NCI-H1694 treated with DMSO at 0.1 percent for 48 hours (cell line): ENCODE measurements around the gene WDPCP.
"Not testable (repeated sequence)": the region's sequence is repeated elsewhere in the genome, so short reads cannot be mapped to it uniquely, and the experiment has no call there.

Source experiments
- DNase-seq: peaks from one replicate; lab custom pipeline; 2025; lab: John Stamatoyannopoulos, UW

Gene WDPCP

DNA sequence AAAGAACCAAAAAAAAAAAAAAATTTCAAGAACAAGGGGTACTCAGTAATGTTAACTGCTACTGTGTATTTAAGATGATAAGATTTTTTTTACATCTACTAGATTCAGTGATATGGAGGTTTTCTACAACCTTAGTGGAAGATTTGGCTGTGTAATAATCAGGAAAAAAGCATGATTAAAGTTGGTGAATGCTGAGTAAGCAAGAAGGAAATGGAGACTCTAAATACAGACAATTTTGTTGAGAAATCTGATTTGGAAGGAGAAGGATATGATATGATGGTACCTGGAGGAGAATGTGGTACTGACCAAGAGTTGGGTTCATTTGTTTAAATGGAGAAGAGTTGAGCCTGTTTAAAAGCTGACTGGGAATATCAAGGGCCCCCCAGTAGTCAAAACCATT, 125.1 kb downstream of the WDPCP start:
- DNase-seq = no peak

DNA sequence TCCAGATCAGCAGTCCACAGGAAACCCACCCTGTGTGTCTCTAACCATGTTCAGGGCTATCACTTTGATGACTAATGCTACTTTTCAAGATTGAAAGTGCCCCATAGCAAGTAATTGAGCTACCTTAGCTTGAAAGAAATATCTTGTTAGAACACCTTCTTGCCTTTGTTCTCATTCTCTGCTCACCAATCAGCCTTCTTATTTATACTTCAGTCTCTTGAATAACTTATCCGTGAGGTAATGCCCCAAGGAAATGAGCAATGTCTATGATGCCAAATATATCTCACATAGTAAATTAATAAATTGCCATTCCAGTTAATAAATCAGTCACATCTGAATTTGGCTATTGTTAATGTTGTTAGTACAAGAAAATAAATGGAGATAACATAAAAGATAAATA, 141.6 kb downstream of the WDPCP start:
- DNase-seq = no peak

DNA sequence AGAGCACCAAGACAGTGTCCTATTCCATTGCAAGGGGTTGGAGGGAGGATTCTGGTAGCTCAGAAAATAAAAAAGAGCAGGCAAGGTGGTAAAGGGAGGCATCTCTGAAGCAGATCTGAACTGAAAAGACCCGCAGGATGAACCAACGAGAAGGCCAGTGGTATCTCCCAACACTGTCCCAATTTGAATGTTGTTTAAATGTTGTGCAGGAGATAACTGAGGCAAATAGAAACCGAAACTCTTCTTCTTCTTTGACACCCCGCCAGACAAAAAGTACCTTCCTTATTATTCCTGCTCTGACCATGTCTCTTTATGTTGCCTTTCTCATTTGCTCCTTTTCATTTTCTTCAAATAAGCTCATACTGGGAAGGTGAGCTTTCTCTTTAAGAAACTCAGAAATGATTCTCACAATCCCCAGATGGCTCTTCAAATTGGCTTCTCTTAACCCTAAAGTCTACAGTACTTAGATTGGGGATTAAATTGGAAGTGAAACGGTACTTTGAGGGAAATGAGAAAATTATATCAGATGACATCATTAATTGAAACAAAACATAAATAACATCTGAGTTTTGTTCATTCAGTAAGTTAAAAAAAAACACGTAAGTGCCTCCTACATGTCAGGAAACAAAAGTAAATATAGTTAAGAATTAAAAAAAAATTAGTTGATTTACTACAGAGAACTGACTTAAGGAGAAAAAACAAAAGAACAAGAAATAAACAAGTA, 143.6 kb downstream of the WDPCP start:
- no peak for DNase-seq

DNA sequence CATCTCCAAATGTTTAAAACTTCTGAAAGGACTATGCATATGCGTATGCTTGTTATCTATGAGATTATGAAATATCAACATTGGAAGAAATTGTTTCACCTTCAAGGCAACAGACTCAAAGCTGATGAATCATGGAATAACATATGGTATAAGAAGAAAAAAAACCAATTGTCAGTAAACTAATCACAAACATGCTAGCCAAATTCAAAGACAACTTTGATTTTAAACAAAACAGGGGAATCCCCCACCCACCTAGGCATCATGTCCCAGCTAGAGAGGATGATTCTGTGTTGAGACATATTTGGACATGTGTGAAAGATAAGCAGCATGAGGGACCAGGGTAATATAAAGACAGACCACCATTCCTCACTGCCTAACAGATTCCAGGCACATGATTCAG, 147.7 kb downstream of the WDPCP start:
- no peak for DNase-seq

DNA sequence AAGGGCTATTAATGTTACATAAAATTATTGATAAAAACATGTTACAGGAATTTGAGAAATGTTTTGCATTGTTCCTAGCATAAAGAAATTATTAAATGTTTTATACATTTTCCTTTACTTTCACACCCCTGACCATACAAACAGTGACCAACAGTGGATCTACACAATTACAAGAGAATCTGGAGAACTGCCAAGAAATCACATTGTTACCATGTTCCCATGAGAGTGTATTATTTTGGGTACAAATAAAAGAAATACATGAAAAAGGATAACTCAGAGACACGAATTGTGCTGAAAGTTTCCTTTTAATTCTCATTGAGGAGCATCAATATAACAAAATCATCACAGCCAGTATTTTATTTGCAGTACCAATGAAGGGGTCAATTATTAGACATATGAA, 150.1 kb downstream of the WDPCP start:
- DNase-seq = no peak

DNA sequence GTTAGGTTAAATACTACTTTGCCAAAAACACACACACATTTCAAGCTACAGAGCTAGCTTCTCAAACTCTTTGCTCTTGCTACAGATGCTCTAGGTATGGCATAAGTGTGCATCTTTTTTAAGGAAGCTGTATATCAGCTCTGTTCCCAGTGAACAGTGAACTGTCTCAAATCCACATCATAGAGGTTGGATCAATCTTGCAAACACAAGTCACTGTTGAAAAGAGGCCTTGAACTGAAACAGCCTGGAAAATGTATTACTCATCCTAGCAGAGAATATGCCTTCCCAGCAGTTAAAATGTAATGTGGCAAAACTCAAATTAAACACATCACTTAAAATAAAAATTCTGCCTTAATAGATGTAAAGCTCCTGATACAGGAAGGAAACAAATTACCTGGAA, 151.8 kb downstream of the WDPCP start:
- DNase-seq = no peak

DNA sequence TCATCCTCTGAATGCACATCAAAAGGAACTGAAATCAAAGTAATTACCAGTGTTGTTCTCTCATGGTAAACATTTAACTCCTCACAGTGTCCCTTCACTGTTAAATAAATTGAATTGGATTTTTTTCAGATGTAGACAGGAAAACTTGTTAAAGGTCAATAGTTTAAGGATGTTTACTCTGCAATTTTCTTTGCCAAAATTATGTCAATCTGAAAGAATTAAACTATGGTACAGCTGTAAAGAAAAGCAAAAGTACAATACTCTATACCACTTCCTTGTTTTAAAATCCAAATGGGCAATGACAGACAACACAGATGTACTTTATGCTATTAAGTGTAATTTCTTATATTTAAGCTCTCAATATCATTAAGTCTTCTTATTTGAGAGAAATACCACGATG, 153.2 kb downstream of the WDPCP start:
- DNase-seq = no peak

DNA sequence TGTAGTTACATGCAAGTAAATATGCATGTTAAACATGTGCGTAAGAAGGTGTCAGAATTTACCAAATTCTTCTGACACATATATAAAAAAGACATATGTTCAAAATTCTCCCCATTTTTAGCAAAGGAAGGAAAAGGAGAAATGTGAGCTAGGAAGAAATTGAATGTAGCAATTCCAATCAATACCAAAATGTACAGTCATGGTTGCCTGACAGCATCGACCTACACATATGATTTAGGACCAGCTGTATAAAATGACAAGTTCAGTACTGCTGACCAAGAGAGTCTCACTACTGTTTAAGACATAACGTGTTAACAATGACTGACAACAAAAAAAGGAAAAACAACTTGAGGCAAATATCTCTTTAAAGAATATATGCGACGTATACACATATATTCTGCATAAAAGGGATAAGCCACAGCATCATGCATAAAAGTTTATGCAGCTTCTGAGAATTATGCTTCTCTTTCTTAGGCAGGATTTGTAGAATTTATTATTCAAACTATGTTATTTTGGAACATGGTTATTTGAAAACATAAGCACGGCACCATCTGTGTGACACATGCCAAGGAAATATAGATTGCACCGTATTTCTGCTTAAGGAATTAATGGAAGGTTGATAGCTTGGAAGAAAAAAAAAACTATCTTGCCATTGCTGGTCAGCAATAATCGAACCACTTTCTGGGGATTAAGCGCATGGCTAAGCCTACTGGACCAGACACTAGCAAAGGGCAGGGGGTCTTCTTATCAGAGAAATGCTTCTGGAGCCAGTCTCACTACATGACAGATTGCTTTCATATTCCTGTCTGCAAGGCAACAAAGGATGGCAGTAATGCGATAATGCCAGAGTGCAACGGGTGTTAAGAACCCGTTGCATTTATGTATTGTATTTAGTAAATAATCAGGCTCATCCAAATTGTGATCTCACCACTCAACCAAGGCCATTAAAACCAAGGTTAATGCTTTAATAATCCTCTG, 154.0 kb downstream of the WDPCP start:
- DNase-seq = no peak

DNA sequence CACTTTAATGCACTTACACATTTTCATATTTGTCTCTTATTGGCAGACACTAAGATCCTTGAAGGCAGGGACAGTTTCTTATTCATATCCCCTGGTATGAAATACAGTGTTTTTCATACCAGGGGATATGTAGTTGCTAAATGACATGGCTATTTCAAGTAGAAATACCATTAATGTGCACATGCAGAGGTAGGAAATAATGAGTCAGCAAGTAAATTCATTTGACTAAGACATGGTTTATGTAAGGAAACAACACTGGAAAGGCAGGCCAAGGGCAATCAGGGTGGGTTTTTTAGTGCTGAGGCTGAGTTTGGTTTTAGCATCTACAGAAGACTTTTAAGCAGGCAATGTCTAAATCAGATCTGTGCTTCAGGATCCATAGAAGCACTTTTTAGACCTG, 155.9 kb downstream of the WDPCP start:
- DNase-seq = no peak

DNA sequence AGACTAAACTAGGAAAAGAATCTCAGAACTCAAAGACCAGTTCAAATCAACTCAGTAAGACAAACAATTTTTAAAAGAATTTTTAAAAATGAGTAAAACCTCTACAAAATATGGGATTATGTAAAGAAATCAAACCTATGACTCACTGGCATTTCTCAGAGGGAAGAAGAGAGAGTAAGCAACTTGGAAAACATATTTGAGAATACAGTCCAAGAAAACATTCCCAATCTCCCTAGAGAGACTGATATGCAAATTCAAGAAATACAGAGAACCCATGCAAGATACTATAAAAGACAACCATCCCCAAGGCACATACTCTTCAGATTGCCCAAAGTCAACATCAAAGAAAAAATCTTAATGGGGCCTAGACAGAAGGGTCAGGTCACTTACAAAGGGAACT, 162.7 kb downstream of the WDPCP start:
- no peak for DNase-seq

DNA sequence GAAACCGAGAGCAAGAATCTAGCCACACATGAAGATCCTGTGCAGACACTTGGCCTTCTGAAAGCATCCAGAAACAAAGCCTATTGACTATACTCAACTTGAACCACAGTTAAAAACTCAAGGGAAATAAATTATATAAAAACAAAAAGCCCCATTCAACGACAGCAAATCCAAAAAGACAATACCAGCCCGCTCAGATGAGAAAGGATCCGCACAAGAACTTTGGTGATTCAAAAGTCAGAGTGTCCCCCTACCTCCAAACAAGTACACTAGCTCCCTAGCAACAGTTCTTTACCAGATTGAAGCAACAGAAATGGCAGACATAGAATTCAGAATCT, 163.2 kb downstream of the WDPCP start:
- no peak for DNase-seq

DNA sequence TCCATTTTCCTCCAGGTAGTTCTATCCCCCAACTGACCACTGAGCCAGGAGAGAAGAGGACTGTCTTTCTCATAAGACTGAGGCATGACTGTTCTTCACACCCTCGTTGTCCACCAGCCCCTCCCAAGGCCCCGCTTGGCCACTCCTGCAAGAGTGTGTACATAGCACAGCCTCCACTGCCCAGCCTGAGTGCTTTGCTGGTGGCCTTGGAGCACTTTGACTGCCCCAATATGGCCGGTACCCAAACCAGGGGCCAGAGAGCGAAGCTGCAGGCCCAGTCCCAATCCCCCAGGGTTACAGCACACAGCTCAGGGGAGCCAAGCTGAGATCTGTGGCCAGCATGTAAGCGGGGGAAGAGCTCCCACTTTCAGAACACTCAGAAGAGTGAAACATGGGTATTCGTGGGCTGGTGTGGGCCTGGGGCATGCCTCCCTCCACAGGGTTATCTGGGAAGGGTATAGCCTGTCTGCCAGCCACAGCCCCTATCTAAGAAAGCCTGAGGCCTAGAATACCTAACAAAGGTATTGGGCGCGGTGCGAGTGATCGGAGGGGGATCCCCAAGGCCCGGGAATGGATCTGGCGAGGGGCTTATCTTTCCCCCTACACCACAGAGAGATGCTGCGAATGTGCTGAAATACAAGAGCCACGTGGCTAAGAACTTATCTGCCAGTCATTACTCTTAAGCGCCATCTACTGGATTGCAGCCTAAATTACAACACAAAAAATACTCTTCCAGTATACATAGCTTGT, 163.8 kb downstream of the WDPCP start:
- peak; percentile 13 for DNase-seq

DNA sequence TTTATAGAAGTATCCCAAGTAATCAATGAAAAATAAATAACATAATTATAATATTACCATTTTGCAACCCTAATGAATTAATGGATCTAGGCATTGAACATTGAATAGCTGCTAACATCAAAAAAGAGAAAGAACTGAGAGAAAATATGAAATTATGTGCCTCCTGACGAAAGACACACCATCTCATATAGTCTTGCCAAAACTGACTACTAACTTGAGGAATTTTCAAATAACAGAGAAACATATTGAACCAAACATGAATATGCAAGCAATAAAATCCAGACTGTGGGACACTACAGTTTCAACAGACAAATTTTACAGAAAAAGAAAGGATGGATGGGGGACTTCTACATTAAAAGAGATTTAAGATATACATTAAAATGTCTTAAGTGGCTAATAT, 165.7 kb downstream of the WDPCP start:
- DNase-seq = no peak

DNA sequence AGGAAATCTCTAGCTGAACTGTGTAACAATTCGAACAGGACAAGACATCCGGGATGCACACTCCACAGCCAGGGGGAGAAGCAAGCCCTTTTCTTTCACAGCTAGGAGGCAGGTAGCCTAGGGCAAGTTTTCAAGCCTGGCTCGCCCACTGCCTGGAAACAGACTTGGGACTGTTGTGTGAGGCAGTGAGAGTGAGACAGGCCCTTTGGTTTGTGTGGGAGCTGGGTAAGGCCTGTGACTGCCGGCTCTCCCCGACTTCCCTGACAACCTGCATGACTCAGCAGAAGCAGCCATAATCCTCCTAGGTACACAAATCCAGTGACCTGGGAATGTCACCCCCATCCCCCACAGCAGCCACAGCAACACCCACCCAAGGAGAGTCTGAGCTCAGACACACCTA, 179.7 kb downstream of the WDPCP start:
- no peak for DNase-seq

DNA sequence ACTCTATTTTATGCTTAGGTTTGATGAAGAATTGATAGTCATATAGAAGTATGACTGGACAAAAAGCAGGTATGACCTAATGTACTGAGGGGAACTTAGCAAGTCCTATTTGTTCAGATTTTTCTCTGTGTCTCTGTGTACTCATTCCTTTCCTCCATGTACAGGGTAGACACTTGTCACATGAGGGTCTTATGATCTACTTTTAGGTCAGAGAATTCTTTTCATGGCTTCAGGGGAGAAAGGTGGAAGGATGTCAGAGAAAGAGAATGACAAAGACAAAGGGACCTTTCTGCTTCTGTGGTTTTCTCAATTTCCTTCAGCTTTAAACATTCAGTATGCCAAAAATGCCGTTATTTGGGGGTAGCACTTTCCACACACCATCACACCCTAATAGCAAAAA, 181.6 kb downstream of the WDPCP start:
- DNase-seq = no peak

DNA sequence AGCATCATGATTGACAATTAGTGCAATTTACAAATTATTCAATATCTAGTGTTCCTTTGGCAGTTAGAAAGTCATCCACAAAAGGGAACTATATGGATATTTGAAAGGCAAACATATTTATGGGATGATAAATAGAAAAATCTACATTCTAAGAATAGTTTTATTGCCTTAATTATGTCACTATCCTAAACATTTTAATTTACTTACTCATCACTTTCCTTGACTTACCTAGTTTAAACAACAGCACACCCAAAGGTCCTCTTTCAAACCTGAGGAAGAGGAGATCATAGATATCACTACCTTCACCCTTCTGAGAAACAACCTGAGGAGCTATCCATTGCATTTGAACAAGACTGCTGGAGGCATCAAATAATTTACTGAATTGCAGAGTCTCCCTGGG, 184.5 kb downstream of the WDPCP start:
- DNase-seq = no peak

DNA sequence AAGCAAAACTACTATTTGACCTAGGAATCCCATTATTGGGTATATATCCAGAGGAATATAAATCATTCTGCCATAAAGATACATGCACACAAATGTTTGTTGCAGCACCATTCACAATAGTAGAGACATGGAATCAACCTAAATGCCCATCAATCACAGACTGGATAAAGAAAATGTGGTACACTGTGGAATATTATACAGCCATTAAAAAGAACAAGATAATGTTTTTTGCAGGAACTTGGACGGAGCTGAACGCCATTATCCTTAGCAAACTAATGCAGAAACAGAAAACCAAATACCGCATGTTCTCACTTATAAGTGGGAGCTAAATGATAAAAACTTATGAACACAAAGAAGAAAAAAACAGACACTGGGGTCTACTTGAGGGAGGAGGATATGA, 185.4 kb downstream of the WDPCP start:
- not testable (repeated sequence) for DNase-seq

DNA sequence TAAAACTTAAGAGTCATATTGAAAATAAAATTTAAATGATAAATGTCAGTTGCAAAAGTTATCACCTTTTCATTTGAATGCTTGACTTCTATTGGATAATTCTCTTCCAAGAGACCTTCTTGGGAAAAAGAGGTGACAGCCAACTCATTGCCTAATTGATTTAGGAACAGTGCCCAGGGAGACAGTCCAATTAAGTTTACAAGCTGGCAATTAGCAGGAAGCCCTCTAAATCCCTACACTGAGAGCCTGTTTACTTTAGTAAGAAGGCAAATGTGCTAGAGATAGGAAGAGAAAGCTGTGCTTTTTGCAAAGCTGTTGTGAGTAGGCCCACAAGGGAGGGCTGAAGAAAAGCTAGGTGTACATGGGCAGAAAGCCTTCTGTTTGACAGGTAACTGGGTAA, 189.1 kb downstream of the WDPCP start:
- DNase-seq = peak; percentile 6

DNA sequence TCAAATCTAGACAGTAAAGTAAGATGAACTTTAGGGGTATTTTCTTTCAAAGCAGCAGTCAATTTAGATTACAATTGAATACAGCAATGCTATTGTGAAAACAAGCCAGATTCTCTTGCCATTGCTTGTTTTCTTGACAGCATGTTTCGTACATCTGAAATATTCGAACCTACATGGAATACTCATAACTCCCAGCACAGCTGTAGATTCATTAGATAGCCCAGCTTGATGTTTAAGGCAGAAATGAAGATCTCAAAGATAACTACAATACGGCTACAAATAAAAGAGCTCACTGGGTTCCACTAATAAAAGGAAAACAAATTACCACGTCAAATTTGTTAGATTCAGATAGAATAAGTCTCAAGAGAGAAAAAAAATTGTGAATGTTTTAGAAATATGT, 208.8 kb downstream of the WDPCP start:
- DNase-seq = no peak

DNA sequence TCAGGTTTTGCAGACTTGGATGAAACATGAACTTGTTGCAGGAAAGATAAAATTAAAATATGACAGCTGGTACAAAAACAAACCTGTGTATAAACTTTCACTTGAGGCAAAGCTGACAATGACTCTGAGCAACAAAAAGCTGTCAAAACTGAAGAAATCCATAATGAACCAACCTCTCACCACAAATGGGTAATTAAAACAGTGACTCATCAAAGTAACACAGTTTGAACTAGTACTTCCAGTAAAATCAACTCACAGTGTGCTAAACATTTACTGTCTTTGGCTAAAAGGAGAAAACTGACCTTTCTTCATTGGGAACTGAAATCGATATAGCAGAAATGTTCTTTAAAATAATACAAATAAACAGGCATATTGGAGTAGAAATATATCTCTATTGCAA, 209.7 kb downstream of the WDPCP start:
- no peak for DNase-seq

DNA sequence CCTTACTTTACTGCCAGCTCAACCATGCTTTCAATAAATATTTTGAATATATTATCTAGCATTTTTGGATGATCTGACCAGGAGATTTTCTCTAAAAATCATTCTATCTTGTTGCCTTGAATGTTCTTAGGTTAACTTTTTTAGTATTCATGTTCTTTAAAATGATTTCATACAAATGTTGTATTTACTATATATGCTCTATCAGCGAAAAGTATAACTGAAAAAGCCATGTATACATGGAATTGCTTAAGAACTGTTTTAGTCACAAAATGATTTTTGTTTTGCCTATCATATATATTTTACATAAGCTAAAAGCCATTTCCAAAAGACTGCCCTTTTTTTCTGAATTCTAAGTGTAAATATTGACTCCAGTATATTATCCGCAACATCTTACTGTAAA, 213.9 kb downstream of the WDPCP start:
- DNase-seq = no peak

DNA sequence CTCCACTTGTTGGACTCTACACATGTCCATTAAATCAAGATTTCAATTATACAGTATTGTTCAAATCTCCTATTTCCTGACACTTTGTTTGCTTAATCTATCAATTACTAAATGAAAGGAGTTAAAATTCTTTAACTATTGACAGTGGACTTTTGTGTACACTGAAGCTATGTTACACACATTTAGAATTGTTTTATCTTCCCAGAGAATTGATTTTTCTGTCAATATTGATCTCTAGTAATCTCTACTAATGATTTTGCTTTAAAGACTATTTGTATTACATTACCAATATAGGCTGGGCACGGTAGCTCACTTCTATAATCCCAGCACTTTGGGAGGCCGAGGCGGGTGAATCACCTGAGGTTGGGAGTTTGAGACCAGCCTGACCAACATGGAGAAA, 215.7 kb downstream of the WDPCP start:
- no peak for DNase-seq

DNA sequence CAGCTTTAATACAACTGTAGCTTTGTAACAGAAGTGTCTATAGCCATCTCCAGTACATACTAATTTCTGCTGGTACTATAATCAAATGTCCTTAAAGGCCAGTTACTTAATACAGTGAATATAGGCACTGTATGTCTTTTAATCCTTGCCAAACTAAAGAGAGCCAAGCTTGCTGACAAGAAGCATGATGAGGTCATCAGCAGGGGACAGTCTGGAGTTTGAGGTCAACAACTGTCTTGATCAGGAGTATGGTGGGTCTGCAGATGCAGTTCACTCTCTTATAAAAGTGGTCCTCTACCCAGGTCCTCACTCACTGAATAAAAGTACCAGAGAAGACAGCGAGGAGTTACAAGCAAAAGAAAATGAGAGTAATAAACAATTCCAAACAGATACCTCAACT, 219.1 kb downstream of the WDPCP start:
- no peak for DNase-seq
